Activated gamma-delta T cell treated with Interleukin-2 at 50 U/mL for 16 hours (primary cell): ENCODE data around the gene PSEN1.
"Not testable (repeated sequence)": the region's sequence is repeated elsewhere in the genome, so short reads cannot be mapped to it uniquely, and the experiment has no call there.

Experiments
- DNase-seq: peaks from one replicate; pipeline ENCODE4 v3.0.0-alpha.2; 2020

Gene PSEN1

DNA sequence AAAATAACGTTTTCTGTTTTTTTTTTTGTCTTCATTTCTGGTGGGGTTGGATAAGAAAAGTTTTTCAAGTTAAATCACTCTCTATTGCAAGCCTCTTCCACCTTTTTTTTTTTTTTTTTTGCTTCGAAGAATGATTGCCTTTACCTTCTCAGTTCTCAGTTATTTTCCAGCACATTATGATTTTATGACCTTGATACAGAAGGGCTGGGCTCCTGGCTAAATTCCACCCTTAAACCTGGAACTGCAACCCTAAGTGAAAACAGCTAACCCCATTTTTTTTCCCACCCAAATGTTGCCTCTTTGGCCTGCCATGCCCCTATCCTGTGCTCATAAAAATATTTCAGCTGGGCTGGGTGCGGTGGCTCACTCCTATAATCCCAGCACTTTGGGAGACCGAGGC lies 31.4 kb downstream of the PSEN1 start:
- DNase-seq, result no peak

DNA sequence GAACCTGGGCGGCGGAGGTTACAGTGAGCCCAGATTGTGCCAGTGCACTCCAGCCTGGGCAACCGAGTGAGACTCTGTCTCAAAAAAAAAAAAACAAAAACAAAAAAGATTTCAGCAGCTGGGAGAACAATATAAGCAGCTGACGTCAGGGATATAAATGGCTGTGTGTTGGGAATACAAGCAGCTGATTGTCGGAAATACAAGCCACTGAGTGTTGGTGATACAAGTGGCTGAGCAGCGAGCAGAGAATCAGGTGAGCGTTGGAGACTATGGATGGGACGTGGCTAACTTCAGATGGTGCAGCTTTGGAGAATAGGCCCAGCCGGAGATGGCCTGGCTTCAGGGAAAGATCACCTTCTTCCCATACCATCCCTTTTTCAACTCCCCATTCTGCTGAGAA lies 32.0 kb downstream of the PSEN1 start:
- no peak for DNase-seq

DNA sequence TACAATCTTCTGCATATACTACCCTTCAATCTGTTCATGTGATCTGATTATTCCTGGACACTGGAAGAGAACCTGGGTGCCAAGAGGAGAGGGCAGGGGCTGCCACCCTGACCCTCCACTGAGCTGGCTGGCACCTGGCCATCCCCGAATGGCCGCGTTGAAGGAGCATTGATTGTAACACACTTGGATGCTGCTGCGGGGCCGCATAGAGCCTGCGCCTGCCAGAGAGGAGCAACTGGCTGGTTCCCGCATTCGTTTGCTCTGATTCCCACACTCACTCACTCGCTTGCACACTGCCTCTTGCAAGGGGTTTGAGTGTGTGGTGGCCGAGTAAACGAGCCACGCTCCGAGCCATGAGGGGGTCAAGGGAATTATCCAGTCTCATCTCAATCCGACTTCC lies 32.4 kb downstream of the PSEN1 start:
- DNase-seq, result no peak

DNA sequence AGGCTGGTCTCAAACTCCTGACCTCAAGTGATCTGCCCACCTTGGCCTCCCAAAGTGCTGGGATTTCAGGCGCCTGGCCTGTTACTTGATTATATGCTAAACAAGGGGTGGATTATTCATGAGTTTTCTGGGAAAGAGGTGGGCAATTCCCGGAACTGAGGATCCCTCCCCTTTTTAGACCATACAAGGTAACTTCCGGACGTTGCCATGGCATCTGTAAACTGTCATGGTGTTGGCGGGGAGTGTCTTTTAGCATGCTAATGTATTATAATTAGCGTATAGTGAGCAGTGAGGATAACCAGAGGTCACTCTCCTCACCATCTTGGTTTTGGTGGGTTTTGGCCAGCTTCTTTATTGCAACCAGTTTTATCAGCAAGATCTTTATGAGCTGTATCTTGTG lies 33.5 kb downstream of the PSEN1 start:
- not testable (repeated sequence) for DNase-seq

DNA sequence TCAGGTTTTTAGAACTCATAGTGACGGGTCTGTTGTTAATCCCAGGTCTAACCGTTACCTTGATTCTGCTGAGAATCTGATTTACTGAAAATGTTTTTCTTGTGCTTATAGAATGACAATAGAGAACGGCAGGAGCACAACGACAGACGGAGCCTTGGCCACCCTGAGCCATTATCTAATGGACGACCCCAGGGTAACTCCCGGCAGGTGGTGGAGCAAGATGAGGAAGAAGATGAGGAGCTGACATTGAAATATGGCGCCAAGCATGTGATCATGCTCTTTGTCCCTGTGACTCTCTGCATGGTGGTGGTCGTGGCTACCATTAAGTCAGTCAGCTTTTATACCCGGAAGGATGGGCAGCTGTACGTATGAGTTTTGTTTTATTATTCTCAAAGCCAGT lies 34.4 kb downstream of the PSEN1 start:
- DNase-seq, result no peak

DNA sequence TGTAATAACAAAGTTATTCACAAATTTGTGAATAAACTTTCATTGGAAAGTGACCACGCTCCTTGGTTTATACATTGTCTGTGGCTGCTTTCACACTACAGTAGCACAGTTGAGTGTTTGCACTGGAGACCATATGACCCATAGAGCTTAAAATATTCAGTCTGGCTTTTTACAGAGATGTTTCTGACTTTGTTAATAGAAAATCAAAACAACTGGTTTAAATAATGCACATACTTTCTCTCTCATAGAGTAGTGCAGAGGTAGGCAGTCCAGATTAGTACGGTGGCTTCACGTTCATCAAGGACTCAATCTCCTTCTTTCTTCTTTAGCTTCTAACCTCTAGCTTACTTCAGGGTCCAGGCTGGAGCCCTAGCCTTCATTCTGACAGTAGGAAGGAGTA lies 36.2 kb downstream of the PSEN1 start:
- no peak for DNase-seq

DNA sequence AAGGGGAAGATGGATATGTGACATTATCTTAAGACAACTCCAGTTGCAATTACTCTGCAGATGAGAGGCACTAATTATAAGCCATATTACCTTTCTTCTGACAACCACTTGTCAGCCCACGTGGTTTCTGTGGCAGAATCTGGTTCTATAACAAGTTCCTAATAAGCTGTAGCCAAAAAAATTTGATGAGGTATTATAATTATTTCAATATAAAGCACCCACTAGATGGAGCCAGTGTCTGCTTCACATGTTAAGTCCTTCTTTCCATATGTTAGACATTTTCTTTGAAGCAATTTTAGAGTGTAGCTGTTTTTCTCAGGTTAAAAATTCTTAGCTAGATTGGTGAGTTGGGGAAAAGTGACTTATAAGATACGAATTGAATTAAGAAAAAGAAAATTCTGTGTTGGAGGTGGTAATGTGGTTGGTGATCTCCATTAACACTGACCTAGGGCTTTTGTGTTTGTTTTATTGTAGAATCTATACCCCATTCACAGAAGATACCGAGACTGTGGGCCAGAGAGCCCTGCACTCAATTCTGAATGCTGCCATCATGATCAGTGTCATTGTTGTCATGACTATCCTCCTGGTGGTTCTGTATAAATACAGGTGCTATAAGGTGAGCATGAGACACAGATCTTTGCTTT lies 36.9 kb downstream of the PSEN1 start:
- no peak for DNase-seq

DNA sequence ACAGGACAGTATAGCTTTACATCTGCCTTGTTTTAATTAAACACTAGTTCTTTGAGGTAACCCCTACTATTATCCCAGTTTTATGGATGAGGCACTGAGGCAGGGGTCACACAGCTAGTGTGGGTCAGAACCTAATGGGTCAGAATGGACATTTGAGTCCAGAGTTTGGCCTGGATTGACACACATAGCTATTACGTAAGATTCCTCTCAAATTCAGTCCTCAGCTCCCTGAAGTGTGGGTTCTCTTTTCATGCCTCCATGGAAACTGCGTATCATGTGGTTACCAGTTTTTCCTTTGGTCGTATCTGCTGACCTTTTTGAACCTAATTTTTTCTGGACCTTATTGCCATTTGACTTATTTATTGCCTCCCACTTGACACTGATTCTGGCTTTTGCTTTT lies 40.4 kb downstream of the PSEN1 start:
- DNase-seq, result no peak

DNA sequence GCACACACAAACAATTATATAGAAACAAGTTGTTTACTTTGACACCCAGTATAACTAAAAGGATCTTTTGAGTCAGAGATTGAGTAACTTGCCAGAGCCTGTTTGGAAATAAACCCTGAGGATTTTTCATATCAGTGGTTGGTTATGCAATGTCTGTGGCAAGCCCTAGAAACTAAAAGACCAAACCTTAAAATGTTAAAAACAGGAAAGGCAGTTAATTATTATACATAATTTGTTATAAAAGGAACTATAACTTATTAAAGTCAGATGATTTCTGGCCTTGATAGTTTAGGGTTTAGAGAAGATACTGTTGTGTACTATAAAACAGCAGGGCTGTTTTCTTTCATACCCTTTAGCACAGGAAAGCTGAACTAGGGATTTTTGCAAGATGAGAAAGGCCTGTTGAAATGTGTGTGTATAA lies 44.1 kb downstream of the PSEN1 start:
- no peak for DNase-seq

DNA sequence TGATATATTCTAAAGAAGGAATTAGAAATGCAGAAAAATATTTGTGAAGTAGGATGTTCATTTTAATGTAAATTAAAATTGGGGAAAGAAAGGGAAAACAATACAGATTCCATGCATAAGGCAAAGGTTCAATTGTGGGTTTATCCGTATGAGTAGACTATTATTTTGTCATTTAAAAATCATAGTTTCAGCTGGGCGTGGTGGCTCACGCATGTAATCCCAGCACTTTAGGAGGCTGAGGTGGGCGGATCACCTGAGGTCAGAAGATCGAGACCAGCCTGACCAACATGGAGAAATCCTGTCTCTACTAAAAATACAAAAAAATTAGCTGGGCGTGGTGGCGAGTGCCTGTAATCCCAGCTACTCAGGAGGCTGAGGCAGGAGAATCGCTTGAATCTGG lies 44.7 kb downstream of the PSEN1 start:
- DNase-seq, result not testable (repeated sequence)

DNA sequence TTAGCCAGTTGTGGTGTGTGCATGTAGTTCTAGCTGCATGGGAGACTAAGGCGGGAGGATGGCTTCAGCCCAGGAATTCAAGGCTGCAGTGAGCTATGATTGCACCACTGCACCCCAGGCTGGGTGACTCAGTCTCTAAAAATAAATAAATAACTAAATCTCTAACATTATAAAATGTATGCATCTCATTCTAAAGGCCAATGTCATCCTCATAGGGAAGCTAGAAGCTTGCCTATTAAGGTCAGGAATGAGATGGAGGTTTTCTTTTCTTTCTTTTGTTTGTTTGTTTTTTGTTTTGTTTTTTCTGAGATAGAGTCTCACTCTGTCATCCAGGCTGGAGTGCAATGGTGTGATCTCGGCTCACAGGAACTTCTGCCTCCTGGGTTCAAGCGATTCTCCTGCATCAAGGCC lies 52.2 kb downstream of the PSEN1 start:
- no peak for DNase-seq

DNA sequence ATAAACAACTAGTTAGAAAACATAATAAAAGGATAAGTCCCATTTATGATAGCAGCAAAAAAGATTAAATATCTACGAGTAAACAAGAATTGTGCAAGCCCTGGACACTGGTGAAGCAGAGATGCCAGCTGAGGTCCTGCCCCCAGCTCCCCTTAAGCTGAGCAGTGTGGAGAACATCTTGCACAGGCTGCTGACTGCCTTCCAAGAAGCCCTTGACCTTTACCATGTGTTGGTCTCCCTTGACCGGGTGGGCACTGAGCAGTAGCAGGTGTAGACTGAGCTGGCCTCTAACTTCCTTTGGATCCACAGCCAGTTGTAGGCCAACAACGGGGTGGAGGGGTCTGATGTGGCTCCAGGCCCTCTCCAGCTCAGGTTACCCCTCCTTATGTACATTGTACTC lies 53.3 kb downstream of the PSEN1 start:
- no peak for DNase-seq

DNA sequence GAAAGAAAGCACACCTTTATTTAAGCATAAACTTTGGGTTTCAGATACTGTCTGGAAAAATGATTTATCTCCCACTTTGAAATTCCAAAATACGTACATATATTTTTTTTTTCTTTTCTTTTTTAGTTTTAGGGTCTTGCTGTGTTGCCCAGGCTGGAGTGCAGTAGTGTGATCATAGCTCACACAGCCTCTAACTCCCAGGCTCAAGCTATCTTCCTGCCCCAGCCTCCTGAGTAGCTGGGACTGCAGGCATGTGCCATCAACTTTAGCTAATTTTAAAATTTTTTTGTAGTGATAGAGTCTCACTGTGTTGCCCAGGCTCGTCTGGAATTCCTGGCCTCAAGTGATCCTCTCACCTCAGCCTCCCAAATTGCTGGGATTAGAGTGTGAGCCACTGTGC lies 55.1 kb downstream of the PSEN1 start:
- no peak for DNase-seq

DNA sequence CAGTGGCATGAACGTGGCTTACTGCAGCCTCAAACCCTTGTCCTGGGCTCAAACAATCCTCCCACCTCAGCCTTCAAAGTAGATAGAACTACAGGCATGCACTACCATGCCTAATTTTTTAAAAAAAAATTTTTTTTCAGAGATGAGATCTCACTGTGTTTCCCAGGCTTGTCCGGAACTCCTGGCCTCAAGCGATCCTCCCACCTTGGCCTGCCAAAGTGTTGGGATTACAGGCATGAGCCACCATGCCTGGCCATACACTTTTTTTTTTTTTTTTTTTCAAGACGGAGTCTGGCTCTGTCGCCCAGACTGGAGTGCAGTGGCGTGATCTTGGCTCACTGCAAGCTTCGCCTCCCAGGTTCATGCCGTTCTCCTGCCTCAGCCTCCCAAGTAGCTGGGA lies 58.0 kb downstream of the PSEN1 start:
- DNase-seq, result not testable (repeated sequence)

DNA sequence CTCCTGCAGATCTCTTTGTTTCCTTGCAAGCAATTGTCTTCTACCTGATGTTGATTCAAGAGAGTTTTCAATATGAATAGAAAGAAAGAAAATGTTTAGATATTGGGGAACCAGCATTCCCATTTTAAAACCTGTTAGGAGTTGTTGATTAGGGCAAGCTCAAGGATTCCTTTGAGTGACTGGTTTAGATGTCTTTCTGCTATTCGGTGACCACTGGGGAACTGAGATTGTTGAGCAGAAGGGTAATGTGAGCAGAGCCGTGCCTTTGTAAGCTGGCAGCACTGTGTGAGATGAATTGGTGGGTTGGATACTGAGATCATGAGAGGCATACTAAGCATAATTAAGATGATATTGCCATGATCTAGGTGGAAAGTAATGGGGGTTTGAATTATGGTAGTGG lies 61.9 kb downstream of the PSEN1 start:
- DNase-seq, result no peak

DNA sequence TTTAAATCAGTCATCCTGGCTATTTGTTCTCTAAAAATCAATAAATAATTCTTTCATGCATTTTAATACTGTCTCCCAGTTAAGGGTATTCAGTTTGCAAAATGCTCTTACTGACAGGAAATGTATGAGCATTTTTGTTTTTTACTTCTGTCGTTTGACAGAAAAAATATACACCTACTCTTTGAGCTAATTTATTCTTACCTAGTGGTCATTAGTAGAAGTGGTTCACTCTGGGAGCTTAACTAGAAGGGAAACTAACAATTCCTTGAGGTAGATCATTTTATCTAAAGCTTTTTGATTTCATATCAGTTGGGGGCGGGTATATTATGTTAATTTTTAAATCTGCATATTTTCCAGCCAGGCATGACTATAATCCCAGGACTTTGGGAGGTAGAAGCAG lies 67.2 kb downstream of the PSEN1 start:
- no peak for DNase-seq

DNA sequence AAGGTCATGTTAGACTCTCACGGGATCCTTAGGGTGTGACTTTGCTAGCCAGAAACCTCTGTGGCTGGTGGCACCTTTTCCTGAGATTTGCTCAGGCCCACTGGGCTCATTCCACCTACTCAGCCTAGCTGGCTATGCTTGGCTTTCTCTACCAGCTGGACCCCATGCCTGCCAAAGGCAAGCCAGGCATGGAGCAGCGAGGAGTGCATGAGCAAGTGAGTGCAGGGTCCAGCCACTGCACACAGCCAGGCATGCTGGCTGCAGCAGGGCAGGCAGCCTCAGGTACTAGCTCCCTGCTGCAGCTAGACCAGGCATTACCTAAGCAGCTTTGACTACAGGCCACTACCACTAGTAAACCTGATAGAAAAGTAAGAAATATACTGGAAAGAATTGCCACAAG lies 71.3 kb downstream of the PSEN1 start:
- no peak for DNase-seq

DNA sequence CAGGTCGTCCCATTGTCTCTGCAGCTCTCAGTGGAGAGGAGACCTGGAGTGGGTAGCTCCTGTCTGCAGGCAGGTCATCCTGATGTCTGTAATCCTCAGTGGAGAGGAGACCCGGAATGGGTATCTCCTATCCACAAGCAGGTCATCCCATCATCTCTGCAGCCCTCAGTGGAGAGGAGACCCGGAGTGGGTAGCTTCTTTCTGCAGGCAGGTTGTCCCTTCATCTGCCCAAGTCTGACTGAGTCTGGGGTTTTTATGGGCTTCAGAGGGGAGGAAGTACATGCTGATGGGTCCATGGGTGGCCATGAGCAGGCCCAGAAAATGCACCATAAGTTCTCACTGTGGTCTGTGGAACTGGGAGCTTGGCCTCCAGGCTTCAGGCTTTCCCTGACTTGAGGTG lies 72.1 kb downstream of the PSEN1 start:
- DNase-seq, result no peak

DNA sequence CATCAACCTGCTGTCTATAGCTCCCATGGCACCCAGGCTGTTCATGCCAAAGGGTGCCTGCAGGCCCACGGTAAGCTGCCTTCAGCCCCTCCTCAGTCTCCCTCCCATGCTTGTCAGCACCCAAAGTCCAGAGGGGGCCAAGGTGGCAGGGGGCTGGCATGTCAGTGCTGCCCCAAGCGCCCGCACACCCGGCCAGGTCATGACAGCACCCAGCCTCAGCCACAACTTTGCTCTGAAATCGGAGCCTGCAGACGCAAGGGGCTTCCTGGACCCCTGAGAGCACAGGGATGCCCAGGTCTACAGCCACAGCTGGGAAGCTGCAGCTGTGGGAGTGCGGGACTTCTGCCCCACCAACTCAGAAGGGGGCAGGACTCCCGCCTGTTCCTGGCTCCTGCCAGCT lies 72.5 kb downstream of the PSEN1 start:
- DNase-seq, result no peak

DNA sequence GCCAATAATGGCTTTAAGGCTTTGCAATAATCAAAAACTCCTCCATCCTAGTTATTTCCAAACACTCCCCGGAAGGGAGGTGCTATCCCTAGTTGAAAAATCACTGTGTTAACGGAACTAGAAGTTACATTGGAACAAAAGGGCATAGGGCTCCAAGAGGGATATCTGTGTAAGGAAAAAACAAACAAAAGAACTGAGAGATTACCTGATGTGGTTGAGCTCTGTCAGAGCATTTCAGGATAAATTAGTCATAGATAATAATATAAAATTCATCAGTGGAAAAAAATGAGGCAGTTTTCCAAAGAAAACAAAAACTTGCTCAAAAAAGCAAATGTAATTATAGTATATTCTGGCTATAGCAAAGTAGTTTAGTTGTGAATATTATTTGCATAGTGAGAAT lies 73.6 kb downstream of the PSEN1 start:
- no peak for DNase-seq

DNA sequence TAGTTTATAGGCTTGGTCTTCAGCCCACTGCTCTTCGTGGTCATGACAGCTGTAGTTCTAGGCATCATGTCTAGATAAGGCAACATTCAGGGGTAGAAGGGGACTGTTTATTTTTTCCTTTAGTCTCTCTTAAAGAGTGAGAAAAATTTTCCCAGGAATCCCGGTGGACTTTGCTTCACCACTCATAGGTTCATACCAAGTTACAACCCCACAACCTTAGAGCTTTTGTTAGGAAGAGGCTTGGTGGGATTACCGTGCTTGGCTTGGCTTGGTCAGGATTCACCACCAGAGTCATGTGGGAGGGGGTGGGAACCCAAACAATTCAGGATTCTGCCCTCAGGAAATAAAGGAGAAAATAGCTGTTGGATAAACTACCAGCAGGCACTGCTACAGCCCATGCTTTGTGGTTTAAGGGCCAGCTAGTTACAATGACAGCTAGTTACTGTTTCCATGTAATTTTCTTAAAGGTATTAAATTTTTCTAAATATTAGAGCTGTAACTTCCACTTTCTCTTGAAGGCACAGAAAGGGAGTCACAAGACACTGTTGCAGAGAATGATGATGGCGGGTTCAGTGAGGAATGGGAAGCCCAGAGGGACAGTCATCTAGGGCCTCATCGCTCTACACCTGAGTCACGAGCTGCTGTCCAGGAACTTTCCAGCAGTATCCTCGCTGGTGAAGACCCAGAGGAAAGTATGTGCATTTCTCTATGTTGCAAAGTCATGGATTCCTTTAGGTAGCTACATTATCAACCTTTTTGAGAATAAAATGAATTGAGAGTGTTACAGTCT lies 75.1 kb downstream of the PSEN1 start:
- no peak for DNase-seq

DNA sequence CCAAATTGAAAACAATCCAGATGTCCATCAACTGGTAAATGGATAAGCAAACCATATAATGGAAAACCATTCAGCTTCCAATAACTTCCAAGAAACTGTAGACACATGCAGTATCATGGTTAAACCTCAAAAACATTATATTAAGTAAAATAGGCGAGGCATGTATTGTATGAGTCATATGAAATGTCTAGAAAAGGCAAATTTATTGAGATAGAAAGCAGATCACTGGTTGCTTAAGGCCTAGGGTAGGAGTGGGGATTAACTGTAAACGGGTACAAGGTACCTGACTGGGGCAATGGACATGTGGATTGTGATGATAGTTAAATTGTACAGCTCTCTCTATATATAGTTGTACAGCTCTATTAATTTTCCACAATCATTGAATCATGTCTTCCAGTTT lies 79.7 kb downstream of the PSEN1 start:
- no peak for DNase-seq

DNA sequence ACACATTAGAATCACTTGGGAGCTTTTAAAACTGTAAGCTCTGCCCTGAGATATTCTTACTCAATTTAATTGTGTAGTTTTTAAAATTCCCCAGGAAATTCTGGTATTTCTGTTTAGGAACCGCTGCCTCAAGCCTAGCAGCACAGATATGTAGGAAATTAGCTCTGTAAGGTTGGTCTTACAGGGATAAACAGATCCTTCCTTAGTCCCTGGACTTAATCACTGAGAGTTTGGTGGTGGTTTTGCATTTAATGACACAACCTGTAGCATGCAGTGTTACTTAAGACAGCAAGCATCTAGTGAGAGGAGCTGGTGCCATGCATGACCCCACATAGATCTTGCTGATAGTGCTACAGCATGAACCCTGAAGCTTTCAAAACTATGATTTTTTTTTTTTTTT lies 81.1 kb downstream of the PSEN1 start:
- DNase-seq, result no peak

DNA sequence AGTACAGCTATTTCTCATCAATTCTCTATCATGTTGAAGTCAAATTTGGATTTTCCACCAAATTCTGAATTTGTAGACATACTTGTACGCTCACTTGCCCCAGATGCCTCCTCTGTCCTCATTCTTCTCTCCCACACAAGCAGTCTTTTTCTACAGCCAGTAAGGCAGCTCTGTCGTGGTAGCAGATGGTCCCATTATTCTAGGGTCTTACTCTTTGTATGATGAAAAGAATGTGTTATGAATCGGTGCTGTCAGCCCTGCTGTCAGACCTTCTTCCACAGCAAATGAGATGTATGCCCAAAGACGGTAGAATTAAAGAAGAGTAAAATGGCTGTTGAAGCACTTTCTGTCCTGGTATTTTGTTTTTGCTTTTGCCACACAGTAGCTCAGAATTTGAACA lies 83.8 kb downstream of the PSEN1 start:
- no peak for DNase-seq

DNA sequence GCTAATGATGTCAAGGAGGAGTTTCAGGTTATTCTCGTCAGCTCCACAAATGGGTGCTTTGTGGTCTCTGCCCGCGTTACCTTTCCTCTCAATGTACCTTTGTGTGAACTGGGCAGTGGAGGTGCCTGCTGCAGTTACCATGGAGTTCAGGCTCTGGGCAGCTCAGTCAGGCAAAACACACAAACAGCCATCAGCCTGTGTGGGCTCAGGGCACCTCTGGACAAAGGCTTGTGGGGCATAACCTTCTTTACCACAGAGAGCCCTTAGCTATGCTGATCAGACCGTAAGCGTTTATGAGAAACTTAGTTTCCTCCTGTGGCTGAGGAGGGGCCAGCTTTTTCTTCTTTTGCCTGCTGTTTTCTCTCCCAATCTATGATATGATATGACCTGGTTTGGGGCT lies 84.3 kb downstream of the PSEN1 start:
- DNase-seq, result no peak
